AG04450 (cell line): Measurements from ENCODE around the gene ROCK1. TPM values are rescaled to one million over a fixed set of nuclear protein-coding genes. Genes with fewer than 3 reads are reported as not detected.

Source experiments
- CTCF ChIA-PET: fragments of 300-600, 350-600 bp; formaldehyde crosslinking; extraction: SDS; loops from one replicate; lab custom pipeline; 2022; ENCODE audit warnings: antibody characterized with exemption, inconsistent platforms; lab: Charles Lee
- POLR2A ChIA-PET: fragments of 350-600 bp; formaldehyde crosslinking; extraction: SDS; loops from one replicate; lab custom pipeline; 2021; ENCODE audit warnings: antibody characterized with exemption, inconsistent platforms; lab: Yijun Ruan, JAX
- DNase-seq: peaks from one replicate; pipeline ENCODE4 v3.0.0-alpha.2; 2011; ENCODE audit warnings: low read depth, low spot score
- H3K27ac ChIP-seq: one replicate; pipeline ENCODE4 v1.5.1; 2012; ENCODE audit warnings: low read depth, low read length, control low read depth
- H3K27me3 ChIP-seq: one replicate; pipeline ENCODE4 v1.6.0; 2012; ENCODE audit warnings: low read length; ENCODE audit not compliant: control insufficient read depth, insufficient read depth
- H3K4me3 ChIP-seq: 2 replicates; pipeline ENCODE4 v1.5.1; 2011; ENCODE audit warnings: mild to moderate bottlenecking, low read depth, low read length, control low read depth
- H3K9me3 ChIP-seq: 2 replicates; pipeline ENCODE4 v1.5.1; 2012; ENCODE audit warnings: low read length; ENCODE audit not compliant: control insufficient read depth, insufficient read depth
- CTCF ChIP-seq: IDR thresholded peaks from 2 replicates; pipeline ENCODE4 v1.5.1; 2011; ENCODE audit warnings: low read depth, low read length, control low read depth, inconsistent platforms
- polyA plus RNA-seq: library from polyadenylated mRNA; depleted of rRNA; stranded (reverse); fragments of >200 nt; gene quantifications from 2 replicates; pipeline ENCODE4 v1.2.3, GENCODE V29; 2011

Gene ROCK1
- polyA plus RNA-seq, 1 experiment = 37.2 TPM

DNA sequence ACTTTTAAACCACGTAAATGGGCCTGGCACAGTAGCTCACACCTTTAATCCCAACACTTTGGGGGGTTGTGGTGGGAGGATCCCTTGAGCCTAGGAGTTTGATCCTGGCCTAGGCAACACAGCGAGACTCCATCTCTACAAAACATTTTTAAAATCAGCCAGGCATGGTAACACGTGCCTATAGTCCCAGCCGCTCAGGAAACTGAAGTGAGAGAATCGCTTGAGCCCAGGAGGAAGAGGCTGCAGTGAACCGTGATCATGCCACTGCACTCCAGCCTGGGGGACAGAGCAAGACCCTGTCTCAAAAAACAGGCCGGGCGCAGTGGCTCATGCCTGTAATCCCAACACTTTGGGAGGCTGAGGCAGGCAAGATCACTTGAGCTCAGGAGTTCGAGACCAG is 12.2 kb downstream of the ROCK1 start:
- Histone ChIP-seq H3K9me3 (peaks cover 2% of the 10 kb centered on the region; the same call in 1 of the 2 replicates), H3K4me3 (no peak overlapping the region), H3K27ac (no peak overlapping the region), H3K27me3 (no peaks in the 10 kb centered on the region)
- ChIA-PET CTCF (no interaction called here), POLR2A (no interaction called here)
- DNase-seq = no peak
- no peak for TF ChIP-seq CTCF

DNA sequence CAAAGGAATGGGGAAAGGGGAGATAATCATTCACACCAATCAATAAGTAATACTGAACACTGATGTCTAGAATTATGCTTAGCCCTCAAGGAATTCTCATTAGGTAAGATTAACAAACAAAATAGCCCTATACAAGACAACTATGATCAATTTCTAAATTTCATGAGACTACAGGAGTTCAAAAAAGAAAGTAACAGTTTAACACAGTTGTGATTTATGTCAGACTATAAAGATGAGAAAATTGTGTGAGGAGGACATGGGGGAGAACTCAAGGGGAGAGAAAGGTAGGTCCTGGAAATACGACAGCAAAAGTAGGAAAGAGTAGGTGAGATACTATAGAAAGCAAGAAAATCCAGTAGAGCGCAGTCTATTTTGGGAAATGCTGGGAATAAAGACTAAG is 14.9 kb downstream of the ROCK1 start:
- no peaks in the 10 kb centered on the region for H3K9me3 ChIP-seq
- no peak overlapping the region for H3K27ac ChIP-seq
- H3K4me3 ChIP-seq = no peak overlapping the region
- CTCF ChIA-PET = no interaction called here
- H3K27me3 ChIP-seq = no peaks in the 10 kb centered on the region
- POLR2A ChIA-PET = no interaction called here
- TF ChIP-seq CTCF = no peak
- no peak for DNase-seq

GRCh38 chr18:21093133-21093532 is 18.5 kb downstream of the ROCK1 start:
- no peak overlapping the region for H3K4me3 ChIP-seq
- no peaks in the 10 kb centered on the region for H3K27me3 ChIP-seq
- POLR2A ChIA-PET = no interaction called here
- no peak for TF ChIP-seq CTCF
- no peak for DNase-seq
- no peaks in the 10 kb centered on the region for H3K9me3 ChIP-seq
- CTCF ChIA-PET = no interaction called here
- H3K27ac ChIP-seq = no peak overlapping the region

- no peaks in the 10 kb centered on the region for H3K9me3 ChIP-seq
- POLR2A ChIA-PET = no interaction called here
- no peak for DNase-seq
- H3K27ac ChIP-seq = no peak overlapping the region
- TF ChIP-seq CTCF = no peak
- H3K27me3 ChIP-seq = no peaks in the 10 kb centered on the region
- CTCF ChIA-PET = interaction anchor here (0.6 kb wide), 1 partner anchor 521 kb away, joined by 4 read pairs; the partner anchor contains the start of gene SNRPD1
- no peak overlapping the region for H3K4me3 ChIP-seq
Measured at GRCh38 chr18:21090680-21091079, 20.9 kb downstream of the ROCK1 start.

- H3K27me3 ChIP-seq = no peaks in the 10 kb centered on the region
- no peak for TF ChIP-seq CTCF
- no peak for DNase-seq
- no peak overlapping the region for H3K27ac ChIP-seq
- no peak overlapping the region for H3K4me3 ChIP-seq
- H3K9me3 ChIP-seq = 0 out of 2 replicates have a peak, but pooled peaks cover 3% of the 10 kb centered on the region
- ChIA-PET POLR2A (no interaction called here), CTCF (no interaction called here)
Measured at GRCh38 chr18:21085579-21086166, 25.9 kb downstream of the ROCK1 start.
